Tibial artery (tissue), 4 donors: ENCODE measurements around the gene EXOC6B.

ENCODE experiments used
- DNase-seq, 2 donors: peaks; one replicate each; pipeline ENCODE4 v3.0.0-alpha.2; 2019
- H3K27ac ChIP-seq, 2 donors: fragments of 200-600 bp; sonication (generic) in 1 of 2; 1 replicate in 1 of 2; 2 replicates in 1 of 2; pipeline ENCODE4 v1.5.1; 2018 to 2019; ENCODE audit warnings: mild to moderate bottlenecking in 1 of 2
- H3K27me3 ChIP-seq, 2 donors: fragments of 200-600 bp; sonication (generic) in 1 of 2; one replicate each; pipeline versions ENCODE4 v1.5.1 to v1.6.0; 2016 to 2019
- H3K36me3 ChIP-seq, 3 donors: fragments of 200-600 bp; sonication (generic) in 2 of 3; one replicate each; pipeline ENCODE4 v1.5.1; 2016 to 2019; ENCODE audit warnings: mild to moderate bottlenecking in 2 of 3
- H3K4me1 ChIP-seq, 4 donors: fragments of 200-600 bp; sonication (generic) in 2 of 4; 1 replicate in 3 of 4; 2 replicates in 1 of 4; pipeline ENCODE4 v1.5.1; 2016 to 2019
- H3K4me3 ChIP-seq, 2 donors: fragments of 200-600 bp; sonication (generic) in 1 of 2; 1 replicate in 1 of 2; 2 replicates in 1 of 2; pipeline ENCODE4 v1.5.1; 2018 to 2019; ENCODE audit warnings: mild to moderate bottlenecking in 2 of 2
- H3K9me3 ChIP-seq, 3 donors: fragments of 200-600 bp; sonication (generic) in 1 of 3; one replicate each; pipeline ENCODE4 v1.5.1; 2016 to 2019
- intact Hi-C: fragments of 100-400 bp; cut with DNase I; formaldehyde crosslinking; loops from one replicate; pipeline ENCODE4 v1.15.0; 2023; ENCODE audit warnings: low total_unique reads
- TF ChIP-seq, protein P1 (sequence below), 2 experiments: fragments of 200-600 bp in 1 of 2; fragments of 450-650 bp in 1 of 2; IDR thresholded peaks; one replicate each; pipeline ENCODE4 v1.5.1; 2017 to 2019; ENCODE audit warnings: antibody characterized with exemption in 2 of 2, mild to moderate bottlenecking in 1 of 2, moderate library complexity in 1 of 2

EXOC6B gene

DNA sequence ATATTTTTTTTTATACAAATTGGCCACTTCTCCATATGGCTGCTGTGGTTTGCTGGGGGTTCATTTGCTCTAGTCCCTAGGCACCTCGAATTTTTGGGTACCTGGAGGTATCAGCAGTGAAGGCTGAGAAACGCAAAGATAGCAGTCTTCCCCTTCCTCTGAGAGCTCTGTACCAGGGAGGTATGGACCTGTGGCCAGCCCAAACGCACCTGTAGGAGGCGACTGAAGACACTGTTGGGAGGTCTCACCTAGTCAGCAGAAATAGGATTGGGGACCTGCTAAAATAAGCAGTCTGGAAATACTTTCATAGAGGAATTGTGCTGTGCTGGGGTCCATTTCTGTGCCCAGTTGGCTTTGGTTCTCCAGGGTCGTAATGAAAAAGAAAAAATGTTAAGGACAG lies 385.9 kb downstream of the EXOC6B start:
- TF ChIP-seq, protein P1, sequence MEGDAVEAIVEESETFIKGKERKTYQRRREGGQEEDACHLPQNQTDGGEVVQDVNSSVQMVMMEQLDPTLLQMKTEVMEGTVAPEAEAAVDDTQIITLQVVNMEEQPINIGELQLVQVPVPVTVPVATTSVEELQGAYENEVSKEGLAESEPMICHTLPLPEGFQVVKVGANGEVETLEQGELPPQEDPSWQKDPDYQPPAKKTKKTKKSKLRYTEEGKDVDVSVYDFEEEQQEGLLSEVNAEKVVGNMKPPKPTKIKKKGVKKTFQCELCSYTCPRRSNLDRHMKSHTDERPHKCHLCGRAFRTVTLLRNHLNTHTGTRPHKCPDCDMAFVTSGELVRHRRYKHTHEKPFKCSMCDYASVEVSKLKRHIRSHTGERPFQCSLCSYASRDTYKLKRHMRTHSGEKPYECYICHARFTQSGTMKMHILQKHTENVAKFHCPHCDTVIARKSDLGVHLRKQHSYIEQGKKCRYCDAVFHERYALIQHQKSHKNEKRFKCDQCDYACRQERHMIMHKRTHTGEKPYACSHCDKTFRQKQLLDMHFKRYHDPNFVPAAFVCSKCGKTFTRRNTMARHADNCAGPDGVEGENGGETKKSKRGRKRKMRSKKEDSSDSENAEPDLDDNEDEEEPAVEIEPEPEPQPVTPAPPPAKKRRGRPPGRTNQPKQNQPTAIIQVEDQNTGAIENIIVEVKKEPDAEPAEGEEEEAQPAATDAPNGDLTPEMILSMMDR (IDR thresholded peaks at IDR 0.05), result no peak
- Histone ChIP-seq H3K9me3 (no peaks in the 10 kb centered on the region), H3K36me3 (no peaks in the 10 kb centered on the region), H3K4me1 (no peaks in the 10 kb centered on the region), H3K27ac (no peak overlapping the region), H3K27me3 (no peaks in the 10 kb centered on the region), H3K4me3 (no peak overlapping the region)
- DNase-seq, result no peak
- intact Hi-C loops, result no loop called here

DNA sequence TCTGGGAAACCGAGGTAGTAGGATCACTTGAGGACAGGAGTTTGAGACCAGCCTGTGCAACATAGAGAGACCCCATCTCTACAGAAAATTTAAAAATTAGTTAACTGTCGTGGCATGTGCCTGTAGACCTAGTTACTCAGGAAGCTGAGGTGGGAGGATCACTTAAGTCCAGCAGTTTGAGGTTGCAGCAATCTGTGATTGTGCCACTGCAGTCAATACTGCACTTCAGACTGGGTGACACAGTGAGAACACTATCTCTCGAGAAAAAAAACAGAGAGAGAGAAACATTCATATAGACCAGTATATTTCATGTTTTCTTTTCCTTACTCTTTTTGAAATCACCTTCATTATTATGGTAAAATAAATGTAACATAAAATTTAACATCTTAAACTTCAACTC lies 387.5 kb downstream of the EXOC6B start:
- Histone ChIP-seq H3K36me3 (no peaks in the 10 kb centered on the region), H3K27ac (no peak overlapping the region), H3K27me3 (no peaks in the 10 kb centered on the region), H3K4me1 (no peaks in the 10 kb centered on the region), H3K4me3 (no peak overlapping the region), H3K9me3 (no peaks in the 10 kb centered on the region)
- intact Hi-C loops, result no loop called here
- TF ChIP-seq, protein P1 (IDR thresholded peaks at IDR 0.05), result no peak
- DNase-seq, result no peak

- TF ChIP-seq, protein P1 (IDR thresholded peaks at IDR 0.05), result no peak
- no peaks in the 10 kb centered on the region for H3K4me1 ChIP-seq
- H3K9me3 ChIP-seq, result no peaks in the 10 kb centered on the region
- H3K4me3 ChIP-seq, result no peak overlapping the region
- H3K27ac ChIP-seq, result no peak overlapping the region
- H3K27me3 ChIP-seq, result no peaks in the 10 kb centered on the region
- DNase-seq, result no peak
- intact Hi-C loops, result no loop called here
- H3K36me3 ChIP-seq, result no peaks in the 10 kb centered on the region
These were observed 394.1 kb downstream of the EXOC6B start for GRCh38 chr2:72431737-72432136.

- Histone ChIP-seq H3K9me3 (no peaks in the 10 kb centered on the region), H3K27ac (no peak overlapping the region), H3K4me1 (no peaks in the 10 kb centered on the region), H3K36me3 (peaks cover 0 to 6% (median 5%) of the 10 kb centered on the region in 3 donors), H3K27me3 (no peaks in the 10 kb centered on the region), H3K4me3 (no peak overlapping the region)
- no peak for DNase-seq
- TF ChIP-seq, protein P1 (IDR thresholded peaks at IDR 0.05), result no peak
- intact Hi-C loops, result no loop called here
These were observed 398.6 kb downstream of the EXOC6B start for GRCh38 chr2:72427022-72427861.

GRCh38 chr2:72425996-72426395 lies 399.8 kb downstream of the EXOC6B start:
- H3K4me1 ChIP-seq, result no peaks in the 10 kb centered on the region
- H3K27ac ChIP-seq, result no peak overlapping the region
- peaks cover 0 to 7% (median 0%) of the 10 kb centered on the region in 3 donors for H3K9me3 ChIP-seq
- DNase-seq, result no peak
- intact Hi-C loops, result no loop called here
- no peak overlapping the region for H3K4me3 ChIP-seq
- TF ChIP-seq, protein P1 (IDR thresholded peaks at IDR 0.05), result no peak
- no peaks in the 10 kb centered on the region for H3K27me3 ChIP-seq
- peaks cover 0 to 14% (median 5%) of the 10 kb centered on the region in 3 donors for H3K36me3 ChIP-seq
